HFF-Myc (cell line): ENCODE results near the gene TRAF1.

Source experiments
- DNase-seq: peaks from one replicate; pipeline ENCODE4 v3.0.0-alpha.2; 2011; ENCODE audit warnings: low read depth; ENCODE audit errors: extremely low read depth
- H3K4me3 ChIP-seq: replicated peaks from 2 replicates; pipeline ENCODE4 v1.5.1; 2011; ENCODE audit warnings: low read depth, mild to moderate bottlenecking, control low read depth, low read length
- TF ChIP-seq, protein P1 (sequence below): IDR thresholded peaks from 2 replicates; pipeline ENCODE4 v1.5.1; 2012; ENCODE audit warnings: mild to moderate bottlenecking, low read depth, low read length, control low read depth; ENCODE audit errors: missing control alignments

Gene TRAF1

DNA sequence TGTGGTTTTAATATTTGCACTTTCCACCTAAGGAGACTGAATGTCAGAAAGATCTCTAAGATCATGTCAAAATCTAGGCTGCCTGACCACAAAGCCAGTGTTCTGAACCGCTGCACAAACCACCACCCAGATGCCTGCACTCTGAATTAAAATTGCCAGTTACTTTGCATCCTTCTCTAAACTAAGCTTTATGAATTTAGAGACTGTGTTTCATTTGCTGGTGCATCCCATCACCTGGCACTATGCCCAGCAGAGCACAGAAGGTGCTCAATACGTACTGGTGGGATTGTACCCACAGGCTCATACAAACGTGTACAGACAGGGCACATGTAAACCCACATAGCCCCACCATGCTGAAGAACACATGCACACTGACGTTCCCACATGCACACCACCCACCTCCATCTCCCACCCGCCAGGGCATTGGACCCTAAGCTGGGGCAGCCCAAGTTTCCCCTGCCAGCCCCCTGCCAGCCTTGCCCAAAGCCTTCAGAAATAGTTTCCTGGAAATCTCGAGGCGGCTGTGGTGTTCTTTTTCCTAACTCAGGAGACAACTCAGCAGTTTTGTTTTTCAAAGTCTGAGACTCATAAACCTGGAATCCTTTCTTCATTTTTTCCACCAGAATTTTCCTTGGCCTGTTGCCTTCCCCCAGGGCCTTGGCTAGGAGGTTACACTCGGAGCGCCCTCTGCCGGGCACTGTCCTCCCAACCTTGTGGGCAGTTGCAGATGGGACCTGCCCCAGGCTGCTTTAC is 9.6 kb upstream of the TRAF1 start:
- DNase-seq: peak; percentile 94
- peak overlapping the region; percentile 22 for H3K4me3 ChIP-seq
- TF ChIP-seq, protein P1, sequence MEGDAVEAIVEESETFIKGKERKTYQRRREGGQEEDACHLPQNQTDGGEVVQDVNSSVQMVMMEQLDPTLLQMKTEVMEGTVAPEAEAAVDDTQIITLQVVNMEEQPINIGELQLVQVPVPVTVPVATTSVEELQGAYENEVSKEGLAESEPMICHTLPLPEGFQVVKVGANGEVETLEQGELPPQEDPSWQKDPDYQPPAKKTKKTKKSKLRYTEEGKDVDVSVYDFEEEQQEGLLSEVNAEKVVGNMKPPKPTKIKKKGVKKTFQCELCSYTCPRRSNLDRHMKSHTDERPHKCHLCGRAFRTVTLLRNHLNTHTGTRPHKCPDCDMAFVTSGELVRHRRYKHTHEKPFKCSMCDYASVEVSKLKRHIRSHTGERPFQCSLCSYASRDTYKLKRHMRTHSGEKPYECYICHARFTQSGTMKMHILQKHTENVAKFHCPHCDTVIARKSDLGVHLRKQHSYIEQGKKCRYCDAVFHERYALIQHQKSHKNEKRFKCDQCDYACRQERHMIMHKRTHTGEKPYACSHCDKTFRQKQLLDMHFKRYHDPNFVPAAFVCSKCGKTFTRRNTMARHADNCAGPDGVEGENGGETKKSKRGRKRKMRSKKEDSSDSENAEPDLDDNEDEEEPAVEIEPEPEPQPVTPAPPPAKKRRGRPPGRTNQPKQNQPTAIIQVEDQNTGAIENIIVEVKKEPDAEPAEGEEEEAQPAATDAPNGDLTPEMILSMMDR: peak; percentile 97

DNA sequence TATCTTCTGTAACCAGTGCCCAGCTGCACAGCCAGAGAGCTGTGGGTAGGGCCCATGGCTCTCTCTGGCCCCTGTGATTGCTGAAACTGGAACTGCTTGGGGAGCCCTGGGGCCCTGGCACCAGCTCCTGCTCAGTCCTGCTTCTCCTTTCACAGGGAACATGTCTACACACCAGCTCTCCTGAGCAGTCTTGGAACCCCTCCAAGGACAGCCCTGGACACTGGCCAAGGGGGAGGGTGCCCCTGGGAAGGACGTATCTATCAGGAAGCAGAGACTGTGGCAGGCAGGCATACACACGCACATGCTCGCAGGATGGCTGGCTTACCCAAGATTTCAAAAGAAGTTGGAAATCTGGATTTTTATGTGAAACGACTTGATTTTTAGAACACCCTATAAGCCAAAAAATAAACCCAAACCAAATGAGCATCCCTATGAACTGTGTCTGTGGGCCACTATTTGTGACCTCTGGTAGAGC is 8.8 kb upstream of the TRAF1 start:
- DNase-seq: peak; percentile 90
- peak overlapping the region; percentile 22; the same call in 1 of the 2 replicates for H3K4me3 ChIP-seq
- TF ChIP-seq, protein P1: no peak

DNA sequence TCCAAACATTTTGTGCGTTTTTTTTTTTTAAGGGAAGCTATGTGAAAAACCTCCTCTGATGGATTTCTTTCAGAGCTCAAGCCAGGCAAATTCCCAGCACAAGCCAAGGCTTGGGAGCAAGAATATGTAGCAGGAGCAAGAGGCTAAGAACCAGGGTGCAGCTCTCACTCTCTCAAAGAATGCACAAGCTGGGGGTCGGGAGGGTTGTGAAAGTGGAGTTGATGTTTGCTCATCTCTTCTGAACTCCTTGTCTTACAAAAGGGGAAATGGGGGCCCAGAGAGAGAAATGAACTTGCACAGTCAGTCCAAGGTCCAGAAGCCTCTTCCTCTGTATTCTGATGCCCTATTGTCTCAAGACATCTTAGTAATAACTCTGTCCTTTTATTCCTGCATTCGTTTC is 7.7 kb upstream of the TRAF1 start:
- TF ChIP-seq, protein P1: no peak
- no peak for DNase-seq

DNA sequence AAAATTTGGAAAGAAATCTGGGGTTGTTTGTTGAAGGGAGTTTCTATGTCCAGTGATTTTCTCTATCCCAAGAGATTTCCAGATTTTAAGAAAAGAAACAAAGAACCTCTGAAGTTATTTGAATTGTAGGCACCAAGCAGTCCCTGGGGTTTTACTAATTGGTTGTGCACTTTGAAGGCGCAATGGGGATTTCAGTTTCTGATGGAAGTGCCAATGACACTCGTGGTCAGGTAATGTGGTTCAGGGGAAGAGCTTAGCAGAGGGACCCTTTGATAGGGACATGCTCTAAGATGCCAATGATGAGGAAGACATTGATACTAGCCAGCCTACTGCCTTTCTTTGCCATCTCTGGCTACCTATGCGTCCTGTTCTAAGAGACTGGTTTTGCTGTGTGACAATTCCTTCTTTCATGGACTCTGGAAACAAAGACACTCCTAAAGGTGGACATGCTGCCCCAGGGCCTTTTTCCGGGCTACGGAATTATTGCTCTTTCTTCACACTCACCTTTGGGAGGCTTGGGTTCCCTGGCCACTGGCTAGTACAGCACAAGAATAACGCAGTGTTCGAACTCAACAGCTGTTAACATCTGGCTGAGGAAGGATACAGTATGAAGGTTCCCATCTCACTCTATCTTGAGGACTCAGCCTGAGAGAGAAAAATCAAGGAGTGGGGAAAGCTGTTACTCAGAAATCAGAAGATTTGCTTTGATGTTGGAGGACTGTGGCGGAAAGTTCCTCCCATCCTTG is 6.9 kb upstream of the TRAF1 start:
- DNase-seq: no peak
- no peak overlapping the region for H3K4me3 ChIP-seq
- TF ChIP-seq, protein P1: no peak

More for the DNA sequence above, 7.7 kb upstream of the TRAF1 start:
- no peak overlapping the region for H3K4me3 ChIP-seq

DNA sequence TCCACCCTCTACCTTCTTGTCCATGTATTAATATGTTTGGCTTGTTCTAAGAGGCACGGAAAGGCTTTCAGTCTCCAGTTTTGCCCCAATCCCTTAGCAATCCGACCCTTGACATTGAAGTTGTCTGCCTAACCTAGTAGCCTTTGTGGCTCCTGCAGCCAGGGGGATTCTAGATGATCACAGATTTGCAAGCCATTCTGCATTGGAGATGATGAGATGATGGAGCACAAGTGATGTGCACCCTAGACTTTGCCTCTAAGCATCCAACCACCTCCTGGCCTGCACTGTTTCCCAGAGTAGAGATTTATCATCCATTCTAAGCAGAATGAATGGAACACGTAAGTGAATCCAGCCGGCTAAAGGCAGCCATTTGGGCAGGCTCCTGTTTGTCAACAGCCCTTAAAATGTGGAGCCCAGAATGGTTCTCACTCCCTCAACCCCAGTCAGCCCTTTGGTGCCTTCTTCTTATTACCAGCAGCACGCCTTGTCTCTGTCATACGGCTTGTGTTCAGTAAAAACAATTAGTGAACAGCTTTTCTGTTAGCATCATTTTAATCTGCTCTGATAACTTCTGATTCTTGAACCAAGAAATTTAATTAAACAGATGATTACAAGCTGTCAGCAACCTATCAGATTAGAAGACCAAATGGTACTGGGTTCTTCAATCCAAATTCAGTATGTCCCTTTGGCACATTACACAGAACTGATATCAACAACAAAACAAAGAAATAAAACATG is 5.7 kb upstream of the TRAF1 start:
- DNase-seq: no peak
- no peak overlapping the region for H3K4me3 ChIP-seq
- TF ChIP-seq, protein P1: no peak

DNA sequence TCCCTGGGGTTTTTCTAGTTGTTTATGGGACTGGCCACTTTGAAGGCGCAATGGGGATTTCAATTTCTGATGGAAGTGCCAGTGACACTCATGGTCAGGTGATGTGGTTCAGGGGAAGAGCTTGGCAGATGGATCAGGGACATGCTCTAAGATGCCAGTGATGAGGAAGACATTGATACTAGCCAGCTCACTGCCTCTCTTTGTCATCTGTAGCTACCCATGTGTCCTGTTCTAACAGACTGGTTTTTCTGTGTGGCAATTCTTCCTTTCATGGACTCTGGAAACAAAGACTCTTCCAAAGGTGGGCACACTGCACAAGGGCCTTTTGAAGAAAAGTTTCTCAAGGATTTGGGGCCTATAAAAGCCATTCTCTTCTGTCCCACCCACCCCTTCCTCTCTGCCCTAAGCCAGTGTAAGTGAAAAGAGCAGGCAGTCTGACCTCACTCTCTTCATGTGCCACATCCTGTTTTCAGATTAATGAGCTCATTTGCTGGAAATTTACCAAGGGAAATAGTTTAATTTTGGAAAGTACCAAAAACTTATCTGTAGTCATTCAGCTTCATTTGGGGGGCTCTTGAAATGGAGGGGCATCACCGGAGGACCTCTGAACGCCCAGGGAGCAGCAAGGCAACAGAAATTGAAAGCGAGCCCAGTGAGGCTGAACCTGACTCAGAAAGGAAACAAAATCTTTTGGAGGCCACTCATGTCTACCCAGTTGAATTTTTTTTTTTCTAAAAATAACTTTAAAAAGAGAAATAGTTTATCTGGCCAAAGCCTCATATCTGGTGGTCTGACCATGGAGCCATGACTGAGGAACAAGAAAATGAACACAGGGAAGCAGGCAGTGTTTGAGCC is 4.9 kb upstream of the TRAF1 start:
- H3K4me3 ChIP-seq: no peak overlapping the region
- peak; percentile 50 for DNase-seq
- TF ChIP-seq, protein P1: no peak
